ENCODE data around the gene INIP. TPM values are rescaled to one million over a fixed set of nuclear protein-coding genes. Genes with fewer than 3 reads are reported as not detected.

INIP gene
- total RNA-seq, 1 donor from 2014 or later: 17.1 TPM

- DNase-seq (ENCODE audit: low read depth) (no peak), FAIRE-seq (no peak)
- Histone ChIP-seq H3K36me3 (ENCODE audit: control insufficient read depth, insufficient read depth, low read length) (no peaks in the 10 kb centered on the region), H3K4me3 (ENCODE audit: low read depth, low read length) (no peak overlapping the region), H3K27me3 (ENCODE audit: control insufficient read depth, insufficient read depth, low read length) (no peaks in the 10 kb centered on the region)
- TF ChIP-seq CTCF (IDR thresholded peaks at IDR 0.05; ENCODE audit: insufficient read depth, low read length, severe bottlenecking): no peak
Measured at GRCh38 chr9:112761912-112762655, 44.2 kb upstream of the INIP start.

DNA sequence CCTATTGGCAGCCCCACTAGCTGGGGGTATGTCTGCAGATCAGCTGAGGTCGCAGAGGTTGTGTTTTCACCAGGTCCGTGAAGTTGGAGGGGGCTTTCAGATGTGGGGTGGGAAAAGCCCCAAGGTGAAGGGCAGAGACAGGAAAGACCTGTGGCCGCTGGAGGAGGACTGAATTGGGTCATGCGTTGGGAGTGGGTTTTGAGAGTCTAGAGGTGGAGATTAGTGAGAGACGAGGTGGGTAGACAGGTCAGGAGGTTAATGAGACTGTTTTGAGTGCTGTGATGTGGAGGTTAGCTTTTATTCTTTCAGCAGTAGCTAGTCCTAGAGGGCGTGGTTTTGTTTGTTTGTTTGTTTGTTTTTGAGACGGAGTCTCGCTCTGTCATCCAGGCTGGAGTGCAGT, 42.9 kb upstream of the INIP start:
- DNase-seq (ENCODE audit: low read depth) (no peak), FAIRE-seq (no peak)
- no peak for TF ChIP-seq CTCF (IDR thresholded peaks at IDR 0.05; ENCODE audit: insufficient read depth, low read length, severe bottlenecking)
- H3K27me3 ChIP-seq (ENCODE audit: control insufficient read depth, insufficient read depth, low read length): no peaks in the 10 kb centered on the region
- no peaks in the 10 kb centered on the region for H3K36me3 ChIP-seq (ENCODE audit: control insufficient read depth, insufficient read depth, low read length)
- H3K4me3 ChIP-seq (ENCODE audit: low read depth, low read length): no peak overlapping the region

GRCh38 chr9:112757940-112758339, 40.0 kb upstream of the INIP start:
- Histone ChIP-seq H3K36me3 (ENCODE audit: control insufficient read depth, insufficient read depth, low read length) (no peaks in the 10 kb centered on the region), H3K4me3 (ENCODE audit: low read depth, low read length) (no peak overlapping the region), H3K27me3 (ENCODE audit: control insufficient read depth, insufficient read depth, low read length) (no peaks in the 10 kb centered on the region)
- TF ChIP-seq CTCF (IDR thresholded peaks at IDR 0.05; ENCODE audit: insufficient read depth, low read length, severe bottlenecking): no peak
- FAIRE-seq (no peak), DNase-seq (ENCODE audit: low read depth) (no peak)

- FAIRE-seq: no peak
- no peak for TF ChIP-seq CTCF (IDR thresholded peaks at IDR 0.05; ENCODE audit: insufficient read depth, low read length, severe bottlenecking)
Measured at GRCh38 chr9:112757282-112757883, 39.5 kb upstream of the INIP start.

DNA sequence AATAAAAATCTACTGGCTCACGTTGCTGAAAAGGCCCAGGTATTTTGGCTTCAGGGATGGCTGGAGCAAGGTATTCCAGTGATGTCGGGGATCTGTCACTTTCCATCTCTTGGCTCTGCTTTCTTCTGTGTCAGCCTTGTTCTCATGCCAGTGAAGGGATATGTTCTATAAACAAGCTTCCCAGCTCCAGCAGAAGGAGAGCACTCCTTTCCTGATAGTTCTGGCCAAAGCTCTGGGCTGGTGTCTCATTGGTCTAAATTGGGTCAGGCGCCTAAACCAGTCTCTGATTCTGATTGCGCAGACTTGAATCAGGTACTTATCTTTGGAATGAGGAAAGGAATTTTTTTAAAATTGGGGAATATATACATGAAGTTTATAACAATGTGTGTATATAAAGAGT, 37.8 kb upstream of the INIP start:
- H3K27me3 ChIP-seq (ENCODE audit: control insufficient read depth, insufficient read depth, low read length): no peaks in the 10 kb centered on the region
- no peak for TF ChIP-seq CTCF (IDR thresholded peaks at IDR 0.05; ENCODE audit: insufficient read depth, low read length, severe bottlenecking)
- FAIRE-seq (no peak), DNase-seq (ENCODE audit: low read depth) (no peak)
- no peaks in the 10 kb centered on the region for H3K36me3 ChIP-seq (ENCODE audit: control insufficient read depth, insufficient read depth, low read length)
- H3K4me3 ChIP-seq (ENCODE audit: low read depth, low read length): no peak overlapping the region

More at GRCh38 chr9:112757282-112757883, 39.5 kb upstream of the INIP start:
- H3K4me3 ChIP-seq (ENCODE audit: low read depth, low read length): no peak overlapping the region
- H3K27me3 ChIP-seq (ENCODE audit: control insufficient read depth, insufficient read depth, low read length): no peaks in the 10 kb centered on the region
- H3K36me3 ChIP-seq (ENCODE audit: control insufficient read depth, insufficient read depth, low read length): no peaks in the 10 kb centered on the region
- DNase-seq (ENCODE audit: low read depth): no peak
